ENCODE measurements around the gene C3orf20.

GRCh38 chr3:14810070-14810791 is 135.3 kb downstream of the C3orf20 start:
- TF ChIP-seq CTCF (IDR thresholded peaks at IDR 0.05) = no peak
- TF ChIP-seq POLR2AphosphoS5 (IDR thresholded peaks at IDR 0.05) = peak; percentile 17 to 40
- no peak for TF ChIP-seq POLR2A (IDR thresholded peaks at IDR 0.05; ENCODE audit: low read depth)
